HG03060 (cell line): Measurements from ENCODE around the gene PI4KA.

ENCODE experiments used
- ATAC-seq: cut with Tn5 transposase; IDR thresholded peaks from one replicate; pipeline ENCODE4 v1.9.1; 2021; ENCODE audit warnings: low read depth, moderate number of reproducible peaks; ENCODE audit not compliant: unreplicated experiment

The PI4KA gene

DNA sequence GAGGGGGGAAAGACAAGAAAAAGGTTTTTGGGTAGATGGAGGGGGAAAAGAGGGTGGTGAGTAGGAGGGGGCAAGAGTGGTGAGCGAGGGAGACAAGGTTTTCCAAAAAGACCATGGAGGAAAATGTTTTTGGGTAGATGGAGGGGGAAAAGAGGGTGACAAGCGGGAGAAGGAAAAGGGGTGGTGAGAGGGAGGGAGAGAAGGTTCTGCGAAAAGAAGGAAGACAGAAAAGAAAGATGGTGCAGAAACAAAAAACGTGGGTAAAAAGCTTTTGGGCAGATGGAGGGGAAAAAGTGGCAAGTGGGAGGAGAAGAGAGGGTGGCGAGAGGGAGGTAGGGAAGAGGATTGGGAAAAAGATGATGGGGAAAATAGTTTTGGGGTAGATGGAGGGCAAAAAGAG, 200.6 kb downstream of the PI4KA start:
- no peak for ATAC-seq
